ENCODE data around the gene PACS2. TPM values are rescaled to one million over a fixed set of nuclear protein-coding genes. Genes with fewer than 3 reads are reported as not detected.

Gene PACS2
- total RNA-seq, 1 experiment from 2014 or later: 57.7 TPM

DNA sequence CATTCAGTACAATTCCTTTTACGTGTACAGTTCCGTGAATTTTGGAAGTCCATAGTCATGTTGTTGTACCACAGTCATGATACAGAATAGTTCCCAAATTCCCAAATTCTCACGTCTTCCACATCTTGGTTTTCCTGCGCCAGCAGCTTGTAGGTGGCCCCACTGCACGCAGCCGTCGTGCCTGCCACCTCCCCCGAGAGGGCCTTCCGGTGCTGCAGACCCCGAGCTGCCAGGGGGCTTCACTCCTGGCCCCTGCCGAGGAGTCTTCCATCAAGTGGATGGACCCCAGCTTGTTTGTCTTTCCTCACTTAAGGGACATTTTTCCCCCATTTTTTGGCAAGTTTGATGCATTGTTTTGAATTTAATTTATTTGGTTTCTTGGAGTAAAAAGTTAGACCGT is 121.9 kb downstream of the PACS2 start:
- Mint-ChIP-seq H3K27me3 (ENCODE audit: insufficient read depth, unreplicated experiment) (no peaks in the 10 kb centered on the region), H3K36me3 (ENCODE audit: insufficient read depth, unreplicated experiment) (peaks cover 9% of the 10 kb centered on the region), H3K4me3 (ENCODE audit: unreplicated experiment) (no peak overlapping the region), H3K27ac (ENCODE audit: low read depth, unreplicated experiment) (no peak overlapping the region), H3K9me3 (ENCODE audit: unreplicated experiment) (no peaks in the 10 kb centered on the region), H3K4me1 (ENCODE audit: insufficient read depth, unreplicated experiment) (peaks cover 9% of the 10 kb centered on the region)
- DNase-seq (ENCODE audit: unreplicated experiment): no peak
- TF ChIP-seq, protein P1, sequence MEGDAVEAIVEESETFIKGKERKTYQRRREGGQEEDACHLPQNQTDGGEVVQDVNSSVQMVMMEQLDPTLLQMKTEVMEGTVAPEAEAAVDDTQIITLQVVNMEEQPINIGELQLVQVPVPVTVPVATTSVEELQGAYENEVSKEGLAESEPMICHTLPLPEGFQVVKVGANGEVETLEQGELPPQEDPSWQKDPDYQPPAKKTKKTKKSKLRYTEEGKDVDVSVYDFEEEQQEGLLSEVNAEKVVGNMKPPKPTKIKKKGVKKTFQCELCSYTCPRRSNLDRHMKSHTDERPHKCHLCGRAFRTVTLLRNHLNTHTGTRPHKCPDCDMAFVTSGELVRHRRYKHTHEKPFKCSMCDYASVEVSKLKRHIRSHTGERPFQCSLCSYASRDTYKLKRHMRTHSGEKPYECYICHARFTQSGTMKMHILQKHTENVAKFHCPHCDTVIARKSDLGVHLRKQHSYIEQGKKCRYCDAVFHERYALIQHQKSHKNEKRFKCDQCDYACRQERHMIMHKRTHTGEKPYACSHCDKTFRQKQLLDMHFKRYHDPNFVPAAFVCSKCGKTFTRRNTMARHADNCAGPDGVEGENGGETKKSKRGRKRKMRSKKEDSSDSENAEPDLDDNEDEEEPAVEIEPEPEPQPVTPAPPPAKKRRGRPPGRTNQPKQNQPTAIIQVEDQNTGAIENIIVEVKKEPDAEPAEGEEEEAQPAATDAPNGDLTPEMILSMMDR (IDR thresholded peaks at IDR 0.05; ENCODE audit: unreplicated experiment): no peak
- ChIA-PET POLR2A (no interaction called here), CTCF (interaction anchor here (1.5 kb wide), 1 partner anchor 16 kb away, joined by 5 read pairs; no protein-coding TSS in a partner anchor)
- no TSS peak for BruUV-seq (replicated peaks)
- intact Hi-C loops (cut with micrococcal nuclease): no loop called here

DNA sequence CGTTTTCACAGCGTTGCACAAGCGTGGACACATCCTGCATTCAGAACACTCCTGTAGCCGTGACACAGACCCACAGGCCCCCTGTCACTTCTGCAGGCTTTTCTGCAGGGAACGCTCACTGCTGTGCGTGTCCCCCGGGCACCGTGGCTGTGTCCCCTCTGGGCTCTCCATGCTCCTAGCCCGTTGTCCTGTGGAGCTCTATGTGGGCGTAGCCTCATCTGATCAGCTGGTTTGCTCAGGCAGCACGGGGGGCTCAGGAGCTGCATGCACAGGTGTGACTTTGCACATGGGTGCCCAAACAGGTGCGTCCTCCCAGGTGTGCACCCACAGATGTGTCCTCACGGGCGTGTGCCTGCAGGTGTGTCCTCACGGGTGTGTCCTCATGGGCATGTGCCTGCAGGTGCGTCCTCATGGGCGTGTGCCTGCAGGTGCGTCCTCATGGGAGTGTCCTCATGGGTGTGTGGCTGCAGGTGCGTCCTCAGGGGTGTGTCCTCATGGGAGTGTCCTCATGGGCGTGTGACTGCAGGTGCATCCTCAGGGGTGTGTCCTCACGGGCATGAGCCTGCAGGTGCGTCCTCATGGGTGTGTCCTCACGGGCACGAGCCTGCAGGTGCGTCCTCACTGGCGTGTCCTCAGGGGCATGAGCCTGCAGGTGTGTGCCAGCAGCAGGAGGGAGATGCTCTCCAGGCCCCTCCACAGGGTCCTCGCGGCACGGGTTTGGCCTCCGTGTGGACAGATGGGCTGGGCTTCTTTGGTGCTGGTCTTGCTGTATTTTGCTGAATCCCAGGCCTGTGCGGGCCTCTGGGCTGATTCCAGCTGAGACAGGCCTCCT is 122.6 kb downstream of the PACS2 start:
- peaks cover 14% of the 10 kb centered on the region for H3K36me3 Mint-ChIP-seq (ENCODE audit: insufficient read depth, unreplicated experiment)
- H3K4me3 Mint-ChIP-seq (ENCODE audit: unreplicated experiment): no peak overlapping the region
- H3K4me1 Mint-ChIP-seq (ENCODE audit: insufficient read depth, unreplicated experiment): peaks cover 15% of the 10 kb centered on the region
- H3K27me3 Mint-ChIP-seq (ENCODE audit: insufficient read depth, unreplicated experiment): no peaks in the 10 kb centered on the region
- TF ChIP-seq, protein P1 (IDR thresholded peaks at IDR 0.05; ENCODE audit: unreplicated experiment): no peak
- H3K9me3 Mint-ChIP-seq (ENCODE audit: unreplicated experiment): no peaks in the 10 kb centered on the region
- no peak overlapping the region for H3K27ac Mint-ChIP-seq (ENCODE audit: low read depth, unreplicated experiment)
- DNase-seq (ENCODE audit: unreplicated experiment): no peak
- BruUV-seq (replicated peaks): no TSS peak
- intact Hi-C loops (cut with micrococcal nuclease): no loop called here
- ChIA-PET CTCF (interaction anchor here (0.6 kb wide), 1 partner anchor 1436 kb away, joined by 3 read pairs; no protein-coding TSS in a partner anchor), POLR2A (interaction anchor here (0.5 kb wide), 1 partner anchor 395 kb away, joined by 3 read pairs; no protein-coding TSS in a partner anchor)

DNA sequence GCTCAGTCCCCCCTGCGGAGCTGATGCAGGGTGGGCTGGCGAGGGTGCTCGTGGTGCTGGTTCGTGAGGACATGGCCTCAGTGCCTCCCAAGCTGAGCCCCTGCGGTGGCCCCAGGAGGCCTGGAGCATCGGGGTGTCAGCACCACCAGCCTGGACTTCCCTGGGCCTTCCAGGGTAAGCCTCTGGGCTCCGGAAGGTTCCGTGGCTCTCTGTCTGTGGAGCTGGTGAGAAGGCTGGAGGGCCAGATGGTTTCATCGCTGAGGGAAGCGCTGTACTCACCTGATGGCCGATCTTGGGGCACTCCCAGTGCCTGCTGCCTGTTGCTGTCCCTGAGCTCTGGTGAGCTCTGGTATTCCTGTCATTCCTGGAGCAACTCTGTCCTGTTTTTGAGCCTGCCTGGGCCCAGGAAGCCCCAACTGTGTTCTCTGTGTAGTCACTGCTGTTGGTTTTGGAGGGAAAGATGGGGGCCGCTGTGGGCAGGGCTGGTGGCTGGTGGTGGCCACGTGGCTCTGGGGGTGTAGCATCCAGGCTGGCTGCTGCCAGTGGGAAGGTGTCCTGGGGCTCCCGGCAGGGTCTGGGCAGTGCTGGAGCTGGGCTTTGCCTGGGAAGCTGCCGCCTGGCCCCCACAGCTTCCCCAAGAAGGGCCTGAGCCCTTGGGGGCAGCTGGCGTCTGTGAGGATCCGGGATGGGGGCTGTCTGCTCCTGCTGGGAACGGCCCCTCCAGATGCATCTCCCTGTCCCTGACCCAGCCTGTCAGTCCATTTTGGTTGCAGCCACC is 123.4 kb downstream of the PACS2 start:
- Mint-ChIP-seq H3K36me3 (ENCODE audit: insufficient read depth, unreplicated experiment) (peaks cover 14% of the 10 kb centered on the region), H3K9me3 (ENCODE audit: unreplicated experiment) (no peaks in the 10 kb centered on the region), H3K4me1 (ENCODE audit: insufficient read depth, unreplicated experiment) (peaks cover 15% of the 10 kb centered on the region), H3K4me3 (ENCODE audit: unreplicated experiment) (no peak overlapping the region), H3K27ac (ENCODE audit: low read depth, unreplicated experiment) (no peak overlapping the region), H3K27me3 (ENCODE audit: insufficient read depth, unreplicated experiment) (no peaks in the 10 kb centered on the region)
- DNase-seq (ENCODE audit: unreplicated experiment): no peak
- BruUV-seq (replicated peaks): no TSS peak
- ChIA-PET CTCF (no interaction called here), POLR2A (no interaction called here)
- intact Hi-C loops (cut with micrococcal nuclease): no loop called here
- TF ChIP-seq, protein P1 (IDR thresholded peaks at IDR 0.05; ENCODE audit: unreplicated experiment): no peak

DNA sequence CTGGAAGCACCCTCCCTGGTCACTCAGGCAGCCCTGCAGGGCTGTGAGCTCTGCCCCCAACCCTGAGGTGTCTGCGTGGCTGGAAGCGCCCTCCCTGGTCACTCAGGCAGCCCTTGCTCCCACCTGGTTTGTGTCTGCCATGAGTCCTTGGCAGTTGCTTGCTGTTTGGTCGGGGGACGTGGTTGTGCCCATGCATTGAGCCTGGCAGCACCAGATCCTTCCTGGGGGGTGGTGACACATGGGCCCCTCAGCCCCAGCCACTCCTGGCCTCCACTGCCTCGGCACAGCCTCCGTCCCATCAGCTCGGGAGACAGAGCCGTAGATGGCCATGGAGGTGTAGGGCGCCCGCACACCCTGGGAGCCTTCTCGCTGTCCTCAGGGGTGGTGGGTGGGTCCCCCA is 124.6 kb downstream of the PACS2 start:
- H3K4me3 Mint-ChIP-seq (ENCODE audit: unreplicated experiment): no peak overlapping the region
- H3K4me1 Mint-ChIP-seq (ENCODE audit: insufficient read depth, unreplicated experiment): peaks cover 15% of the 10 kb centered on the region
- DNase-seq (ENCODE audit: unreplicated experiment): no peak
- no TSS peak for BruUV-seq (replicated peaks)
- no peaks in the 10 kb centered on the region for H3K27me3 Mint-ChIP-seq (ENCODE audit: insufficient read depth, unreplicated experiment)
- POLR2A ChIA-PET: no interaction called here
- CTCF ChIA-PET: interaction anchor here (0.6 to 1.1 kb wide), 2 partner anchors 62 to 78 kb away, joined by 3 read pairs; no protein-coding TSS in a partner anchor
- H3K27ac Mint-ChIP-seq (ENCODE audit: low read depth, unreplicated experiment): no peak overlapping the region
- no peaks in the 10 kb centered on the region for H3K9me3 Mint-ChIP-seq (ENCODE audit: unreplicated experiment)
- TF ChIP-seq, protein P1 (IDR thresholded peaks at IDR 0.05; ENCODE audit: unreplicated experiment): no peak
- intact Hi-C loops (cut with micrococcal nuclease): no loop called here
- peaks cover 14% of the 10 kb centered on the region for H3K36me3 Mint-ChIP-seq (ENCODE audit: insufficient read depth, unreplicated experiment)
